Stimulated activated CD8-positive, alpha-beta memory T cell treated with anti-CD3 and anti-CD28 coated beads, Interleukin-7, amount 100 ng/mL, for 24 hours (primary cell): Measurements from ENCODE around the gene TTLL9.

Experiments used
- DNase-seq: peaks from one replicate; pipeline ENCODE4 v3.0.0-alpha.2; 2020; ENCODE audit warnings: low read depth

The TTLL9 gene

DNA sequence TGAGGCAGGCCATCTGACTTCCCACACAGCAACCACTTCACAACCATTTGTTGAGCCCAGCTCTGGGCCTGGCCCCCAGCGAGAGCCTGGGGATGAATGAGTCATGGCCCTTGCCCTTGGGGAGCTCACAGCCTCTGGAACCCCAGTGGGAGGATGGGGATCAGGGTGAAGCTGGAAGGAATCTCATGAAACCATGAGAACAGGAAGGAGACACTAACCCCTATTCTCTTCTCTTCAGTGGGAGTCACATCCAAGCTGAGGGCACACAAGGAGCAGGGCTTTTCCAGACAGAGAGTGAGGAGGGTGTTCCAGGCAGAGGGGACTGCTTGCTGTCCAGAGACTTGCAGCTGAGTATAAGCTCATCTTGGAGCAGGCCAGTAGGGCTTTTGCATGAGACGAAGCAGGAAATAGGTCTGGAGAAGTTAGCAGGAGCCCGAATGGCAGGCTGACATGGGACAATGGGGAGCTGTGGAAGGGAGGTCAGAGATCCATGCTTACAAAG, 32.5 kb upstream of the TTLL9 start:
- no peak for DNase-seq

DNA sequence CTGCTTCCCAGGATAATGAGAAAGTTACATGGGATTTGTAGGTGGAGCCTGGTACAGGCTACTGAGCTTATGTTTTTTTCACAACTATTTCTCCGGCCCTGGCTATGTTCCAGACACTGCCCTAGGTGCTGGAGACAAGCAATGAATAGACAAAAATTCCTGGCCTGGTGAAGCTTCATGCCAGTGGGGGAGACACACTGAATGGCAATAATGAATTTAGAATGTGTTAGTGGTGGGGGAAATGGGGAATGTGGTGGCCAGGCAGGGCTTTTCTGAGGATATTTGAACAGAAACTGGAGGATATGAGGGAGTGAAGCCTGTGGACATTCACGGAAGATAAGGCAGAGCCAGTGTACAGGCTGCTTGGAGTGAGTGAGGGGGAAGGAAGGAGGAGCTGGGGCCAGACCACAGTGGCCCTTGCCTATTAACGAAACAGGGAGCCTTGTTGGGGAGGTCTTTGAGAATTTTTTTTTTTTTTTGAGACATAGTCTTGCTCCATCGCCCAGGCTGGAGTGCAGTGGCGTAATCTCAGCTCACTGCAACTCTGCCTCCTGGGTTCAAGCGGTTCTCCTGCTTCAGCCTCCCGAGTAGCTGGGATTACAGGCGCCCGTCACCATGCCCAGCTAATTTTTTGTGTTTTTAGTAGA, 31.7 kb upstream of the TTLL9 start:
- DNase-seq = no peak

DNA sequence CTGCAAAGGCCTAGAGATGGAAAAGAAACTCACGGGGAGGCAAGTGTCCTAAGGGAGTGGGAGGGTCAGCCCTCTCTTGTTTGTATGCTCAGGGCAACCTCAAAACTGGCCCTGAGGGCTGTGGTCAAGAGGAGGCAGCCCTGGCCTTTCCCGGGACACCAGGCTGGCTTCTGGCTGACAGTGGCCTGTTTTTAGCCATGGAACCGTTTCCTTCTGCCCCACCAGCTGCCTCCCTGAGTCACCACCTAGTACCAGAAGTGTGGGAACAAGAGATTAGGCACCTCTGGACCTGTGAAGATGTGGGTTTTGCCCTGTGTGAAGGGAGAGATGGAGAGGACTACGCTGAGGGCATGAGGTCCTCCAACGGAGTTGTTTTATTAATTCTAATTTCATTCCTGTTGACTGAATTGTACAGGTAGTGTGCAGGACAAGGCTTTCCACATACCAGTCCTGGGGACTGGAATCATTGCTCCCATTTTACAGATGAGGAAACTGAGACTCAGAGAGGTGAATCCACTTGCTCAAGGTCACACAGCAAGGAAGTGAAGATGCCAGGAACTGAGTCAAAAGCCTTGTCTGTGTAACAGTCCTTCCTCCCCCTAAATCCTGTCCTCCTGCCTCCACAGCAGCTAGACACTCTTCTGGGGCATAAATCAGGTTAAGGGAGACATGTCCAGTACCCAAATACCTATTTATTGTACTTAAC, 30.5 kb upstream of the TTLL9 start:
- DNase-seq = no peak

DNA sequence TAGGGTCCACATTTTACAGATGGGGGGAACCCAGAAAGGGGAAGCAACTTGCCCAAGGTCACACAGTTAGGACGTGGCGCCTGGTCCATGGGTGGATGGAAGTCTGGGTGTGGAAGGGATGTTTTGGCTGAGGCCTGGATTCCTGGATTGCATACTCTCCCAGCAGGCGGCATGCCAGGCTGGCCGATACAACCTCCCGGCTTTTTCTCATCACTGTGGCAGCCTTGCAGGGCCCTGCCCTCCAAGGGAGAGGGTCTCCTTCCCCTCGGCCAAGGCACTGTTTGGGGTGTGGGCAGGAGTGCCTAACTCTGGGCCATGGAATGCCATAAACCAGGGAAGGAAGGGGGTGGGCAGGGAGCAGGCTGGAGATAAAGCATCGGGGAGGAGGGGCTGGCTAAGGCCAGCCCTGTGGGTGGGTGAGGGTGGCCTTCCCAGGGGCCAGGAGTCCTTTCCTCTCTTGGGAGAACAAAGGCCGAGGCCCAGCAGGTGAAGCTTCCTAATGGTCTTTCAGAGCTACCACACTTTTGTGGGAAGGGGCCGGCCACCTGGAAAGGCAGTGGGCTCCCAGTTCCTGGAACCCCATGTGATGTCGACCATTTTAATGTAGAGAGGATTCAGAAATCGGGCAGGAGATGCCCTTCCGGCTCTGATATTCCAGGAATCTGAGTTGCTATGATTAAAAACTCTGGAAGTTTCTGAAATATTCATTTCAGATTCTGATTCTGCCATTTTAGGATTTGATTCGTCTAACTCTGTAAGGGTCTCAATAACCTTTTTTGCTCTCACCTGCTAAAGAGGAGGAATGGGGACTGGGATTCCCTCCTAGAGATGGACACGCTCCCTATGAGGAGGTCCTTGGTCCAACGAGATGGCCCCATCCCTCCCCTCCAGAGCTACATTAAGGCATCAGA, 29.3 kb upstream of the TTLL9 start:
- no peak for DNase-seq

GRCh38 chr20:31841928-31842327, 28.5 kb upstream of the TTLL9 start:
- DNase-seq = no peak

DNA sequence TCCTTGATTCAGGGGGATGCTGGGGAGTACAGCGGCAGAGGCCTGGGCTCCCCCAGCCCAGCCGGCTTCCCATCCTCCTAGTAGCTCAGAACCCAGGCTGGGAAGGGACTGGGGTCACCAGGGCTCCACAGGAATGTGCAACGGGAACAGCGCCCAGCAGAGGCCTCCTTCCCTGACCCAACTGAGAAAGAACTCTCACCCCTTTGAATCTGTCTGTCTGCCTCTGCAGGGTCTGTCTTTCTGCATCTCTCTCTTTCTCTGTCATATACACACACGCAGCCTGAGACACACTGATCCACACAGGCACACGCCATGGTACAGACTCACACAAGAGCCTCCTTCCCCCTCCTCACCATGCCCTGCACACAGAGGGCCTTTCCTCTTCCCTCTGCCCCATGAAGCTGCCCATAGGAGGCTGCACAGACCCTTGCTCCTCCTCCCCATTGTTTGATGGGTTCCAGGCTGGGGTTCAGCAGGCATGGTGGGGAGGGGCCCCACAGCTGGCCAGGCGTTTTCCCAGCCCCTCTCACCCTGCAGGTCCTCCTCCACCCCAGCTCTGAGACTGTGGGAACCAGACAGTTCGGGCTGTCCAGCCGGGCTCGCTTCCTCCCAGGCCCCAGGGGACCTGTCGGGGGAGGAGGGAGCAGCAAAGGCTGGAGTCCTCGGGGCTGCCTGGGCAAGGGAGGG, 27.8 kb upstream of the TTLL9 start:
- DNase-seq = no peak

GRCh38 chr20:31843288-31843687, 27.1 kb upstream of the TTLL9 start:
- DNase-seq = no peak

DNA sequence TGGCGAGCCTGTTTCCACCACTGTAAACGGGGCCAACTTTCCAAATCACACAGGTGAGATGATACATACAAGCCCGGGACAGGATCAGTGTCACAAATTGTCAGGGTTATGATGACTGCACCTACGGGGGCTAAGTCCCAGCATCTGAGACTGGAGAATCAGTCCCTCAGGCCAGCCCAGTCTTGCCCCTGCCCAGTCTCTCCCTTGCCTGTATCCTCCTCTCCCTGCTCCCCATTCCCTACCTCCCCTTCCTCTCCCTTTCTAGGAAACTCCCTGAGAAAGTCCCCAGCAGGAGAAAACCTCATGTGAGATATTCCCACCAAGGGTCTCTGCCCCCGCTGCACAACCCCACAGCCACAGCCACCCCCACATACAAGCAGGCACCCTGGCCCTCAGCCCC, 26.6 kb upstream of the TTLL9 start:
- no peak for DNase-seq

- DNase-seq = no peak
Observed at GRCh38 chr20:31844737-31845299, 25.6 kb upstream of the TTLL9 start.

DNA sequence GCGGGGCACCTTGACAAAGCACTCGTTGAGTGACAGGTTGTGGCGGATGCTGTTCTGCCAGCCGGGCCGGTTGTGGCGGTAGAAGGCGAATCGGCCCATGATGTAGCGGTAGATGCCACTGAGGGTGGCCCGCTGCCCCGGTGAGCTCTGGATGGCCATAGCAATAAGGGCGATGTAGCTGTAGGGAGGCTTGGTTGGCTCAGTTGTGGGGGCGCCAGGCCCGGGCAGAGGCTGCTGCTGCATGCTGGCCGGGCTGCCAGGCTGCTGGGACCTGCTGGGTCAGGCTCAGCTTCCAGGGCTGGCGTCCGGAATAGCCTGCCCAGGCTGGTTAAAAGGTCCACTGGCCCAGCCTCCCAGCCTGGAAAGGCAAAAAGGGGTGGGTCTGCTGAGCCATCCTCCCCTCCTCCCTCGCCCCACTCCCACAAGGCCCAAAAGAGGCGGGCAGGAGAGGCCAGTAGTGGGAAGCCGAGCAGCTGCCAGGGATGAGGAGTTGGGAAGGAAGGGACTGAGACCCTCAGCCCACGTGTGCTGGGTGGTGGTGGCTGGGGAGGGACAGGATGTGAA, 25.1 kb upstream of the TTLL9 start, which contains the start of gene FOXS1:
FOXS1 (minus strand) TSS at position 305 of the 564 bp plus-strand sequence; CDS start at position 243, 62 bp downstream.
- DNase-seq = no peak

GRCh38 chr20:31846793-31847138, 23.7 kb upstream of the TTLL9 start:
- no peak for DNase-seq

DNA sequence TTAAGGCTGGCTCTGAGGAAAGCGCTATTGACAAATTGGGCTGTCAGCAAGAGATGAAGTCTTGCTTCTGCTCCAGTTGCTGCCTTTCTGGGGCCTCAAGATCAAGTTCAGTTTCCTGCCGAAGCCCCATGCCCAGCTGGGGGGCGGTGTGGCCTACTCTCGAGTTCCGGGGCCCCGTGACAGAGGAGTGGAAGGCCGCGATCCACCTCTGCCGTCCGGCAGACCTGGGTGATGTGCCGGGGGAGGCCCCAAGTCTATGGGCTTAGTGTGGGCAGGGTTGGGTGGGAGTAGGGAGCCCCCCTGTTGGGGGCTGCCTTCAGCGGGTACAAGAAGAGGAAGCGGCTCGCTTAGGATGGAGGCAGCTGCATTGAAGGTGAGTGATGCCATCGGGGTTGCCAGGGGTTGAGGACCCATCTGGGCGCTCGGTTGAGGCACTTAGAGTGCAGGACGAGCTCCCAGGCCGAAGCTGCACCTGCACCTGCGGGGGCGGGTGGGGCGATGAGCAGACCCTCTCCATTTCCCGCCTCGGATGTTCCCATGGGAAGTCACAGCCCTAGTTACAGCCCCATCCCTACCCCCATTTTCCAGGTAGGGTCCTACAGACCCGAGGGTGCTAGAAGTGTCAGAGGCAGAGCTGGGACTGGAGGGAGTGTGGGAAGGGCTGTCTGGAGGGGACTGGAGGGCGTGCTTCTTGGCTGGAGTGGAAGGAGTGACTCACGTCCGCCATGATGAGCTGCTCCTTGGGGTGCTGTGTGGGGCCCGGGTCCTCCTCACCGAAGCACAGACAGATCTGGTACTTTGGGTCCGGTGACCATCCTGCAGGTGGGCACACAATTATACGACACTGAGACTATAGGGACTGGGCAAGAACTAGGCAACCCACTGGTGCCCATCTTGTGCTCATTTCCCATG, 22.1 kb upstream of the TTLL9 start:
- no peak for DNase-seq

- no peak for DNase-seq
Observed at GRCh38 chr20:31849306-31849930, 21.0 kb upstream of the TTLL9 start.

GRCh38 chr20:31851240-31851955, 19.0 kb upstream of the TTLL9 start:
- DNase-seq = no peak

DNA sequence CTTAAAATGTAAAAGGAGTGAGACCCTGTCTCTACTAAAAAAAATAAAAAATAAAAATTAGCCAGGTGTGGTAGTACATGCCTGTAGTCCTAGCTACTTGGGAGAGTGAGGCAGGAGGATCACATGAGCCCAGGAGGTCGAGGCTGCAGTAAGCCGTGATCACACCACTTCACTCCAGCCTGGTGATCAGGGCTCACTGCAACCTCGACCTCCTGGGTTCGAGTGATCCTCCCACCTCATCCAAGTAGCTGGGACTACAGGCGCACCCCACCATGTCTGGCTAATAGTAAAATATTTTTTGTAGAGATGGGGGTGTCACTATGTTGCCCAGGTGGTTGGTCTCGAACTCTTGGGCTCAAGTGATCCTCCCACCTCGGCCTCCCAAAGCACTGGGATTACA, 17.0 kb upstream of the TTLL9 start:
- no peak for DNase-seq

GRCh38 chr20:31856516-31856915, 13.9 kb upstream of the TTLL9 start:
- no peak for DNase-seq

DNA sequence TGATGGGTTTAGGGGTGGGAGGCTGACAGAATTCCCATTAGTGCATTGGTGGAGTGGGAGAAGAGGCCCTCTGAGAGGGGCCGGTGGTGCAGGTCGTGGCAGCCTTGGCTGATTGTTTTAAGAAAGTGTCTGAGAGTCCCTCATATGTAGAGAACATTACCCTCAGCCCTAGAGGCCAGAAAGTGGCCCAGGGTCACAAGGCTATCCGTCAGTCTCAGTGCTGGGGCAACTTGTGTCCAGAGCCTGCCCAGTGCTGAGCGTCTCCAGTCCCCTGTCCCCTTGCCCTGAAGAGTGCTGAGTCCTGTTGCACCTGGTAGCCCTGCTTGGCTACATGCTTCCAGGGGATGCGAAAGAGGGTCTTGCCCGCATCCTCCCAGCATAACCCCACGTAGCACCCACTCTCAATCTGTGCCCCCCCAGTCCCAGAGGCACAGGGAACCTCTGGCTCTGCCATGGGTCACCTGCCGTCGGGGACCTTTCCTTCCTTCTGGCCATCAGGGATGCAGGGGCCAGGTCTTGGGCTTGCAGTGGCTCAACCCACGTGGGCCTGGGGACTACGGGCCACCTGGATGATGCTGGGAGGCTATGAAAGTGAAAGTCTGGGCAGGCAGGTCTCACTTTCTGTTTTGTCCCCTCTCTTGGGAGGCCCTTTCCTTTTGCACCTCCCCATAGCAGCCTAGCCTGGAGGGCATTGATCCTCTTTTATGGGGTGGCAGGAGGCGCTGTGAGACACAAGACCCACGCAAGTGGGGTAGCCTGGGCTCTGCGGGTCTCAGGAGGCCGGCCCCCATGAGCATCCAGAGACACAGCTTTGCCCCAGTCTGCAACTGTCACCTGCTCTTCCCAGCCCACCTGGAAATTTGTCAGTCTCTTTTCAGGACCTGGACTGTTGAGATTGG, 12.3 kb upstream of the TTLL9 start:
- DNase-seq = no peak

DNA sequence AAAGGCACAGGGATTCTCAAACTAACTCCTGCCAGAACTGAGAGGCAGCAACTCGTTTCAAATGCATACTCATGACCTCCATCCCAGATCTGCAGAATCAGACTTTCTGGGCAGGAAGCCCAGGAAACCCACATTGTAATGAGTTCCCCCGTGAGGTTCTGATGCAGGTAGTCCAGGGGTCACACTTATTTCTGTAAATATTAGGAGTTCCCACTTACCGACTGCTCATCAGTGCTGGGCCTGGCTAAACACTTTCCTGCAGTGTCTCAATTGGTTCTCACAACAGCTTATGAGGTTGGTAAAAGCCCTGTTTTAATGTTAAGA, 11.7 kb upstream of the TTLL9 start:
- no peak for DNase-seq
